GM21367 (cell line): ENCODE results near the gene RNF121.

ENCODE experiments used
- ATAC-seq: cut with Tn5 transposase; IDR thresholded peaks from one replicate; pipeline ENCODE4 v1.9.1; 2021; ENCODE audit not compliant: unreplicated experiment

RNF121 gene

DNA sequence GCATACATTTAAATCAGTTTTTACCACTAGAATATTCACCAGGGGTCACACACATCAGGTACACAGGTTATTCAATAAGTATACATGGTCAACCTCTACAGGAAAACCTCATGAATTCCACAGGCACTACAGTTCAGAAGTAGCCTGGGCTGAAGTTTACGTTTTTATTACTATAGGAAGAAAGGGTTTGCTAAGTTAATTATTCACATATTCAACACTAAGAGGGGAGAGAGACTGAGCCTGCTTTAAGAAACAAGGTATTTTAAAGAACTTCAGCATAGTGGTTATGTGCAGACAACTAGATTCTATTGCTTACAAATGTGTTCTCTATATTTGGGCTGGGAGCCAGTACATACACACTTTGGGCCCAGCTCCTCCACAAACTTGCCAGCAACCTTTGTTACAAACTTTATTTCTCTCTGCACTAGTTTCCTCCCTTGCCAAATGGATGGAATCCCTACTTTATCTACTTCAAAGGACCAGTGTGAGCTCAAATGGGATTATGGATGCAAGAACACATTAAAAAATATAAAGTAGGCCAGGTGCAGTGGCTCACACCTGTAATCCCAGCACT lies 101.7 kb downstream of the RNF121 start:
- no peak for ATAC-seq

- no peak for ATAC-seq
Measured at GRCh38 chr11:72036687-72037086, 107.8 kb downstream of the RNF121 start.

- no peak for ATAC-seq
Measured at GRCh38 chr11:72037554-72038311, 108.9 kb downstream of the RNF121 start.

GRCh38 chr11:72038491-72038890 lies 109.6 kb downstream of the RNF121 start:
- no peak for ATAC-seq

DNA sequence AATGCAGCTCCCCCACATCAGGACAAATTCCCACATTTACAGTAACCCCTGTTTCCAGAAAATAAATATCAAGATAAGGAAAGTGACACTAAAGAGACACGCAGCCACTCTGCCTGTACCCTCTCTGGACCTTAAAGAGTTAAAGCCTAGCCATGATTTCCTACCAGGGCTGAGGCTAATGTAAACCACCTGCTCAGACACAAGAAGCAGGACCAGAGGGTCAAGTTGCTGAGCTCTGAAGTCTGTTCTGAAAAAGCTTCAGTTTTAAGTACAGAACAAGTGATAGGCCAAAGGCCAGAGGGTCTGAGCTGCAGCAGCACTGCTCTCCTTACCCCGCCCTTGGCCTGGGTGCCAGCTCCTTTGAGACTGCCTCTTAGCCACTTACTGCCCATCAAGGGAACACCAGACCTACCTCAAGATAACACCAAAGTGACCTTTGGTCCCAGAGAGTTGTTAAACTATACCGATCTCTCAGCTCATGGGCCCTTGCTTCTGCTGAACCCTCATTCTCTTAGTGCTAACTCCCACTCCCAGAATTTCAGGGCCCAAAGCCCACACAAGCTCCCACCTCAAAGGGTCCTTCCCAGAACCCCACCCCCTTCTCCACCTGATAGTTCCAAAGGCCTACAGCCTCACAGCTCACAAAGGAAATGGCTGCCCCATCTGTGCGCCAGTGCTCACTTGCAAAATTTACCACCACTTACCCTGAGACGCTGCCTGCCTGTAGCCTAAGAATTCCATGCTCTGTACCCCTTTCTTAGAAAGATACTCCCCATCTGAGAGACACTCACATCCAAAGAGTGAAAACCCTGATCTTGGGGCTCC lies 110.4 kb downstream of the RNF121 start:
- no peak for ATAC-seq

GRCh38 chr11:72039856-72040401 lies 111.1 kb downstream of the RNF121 start:
- no peak for ATAC-seq

DNA sequence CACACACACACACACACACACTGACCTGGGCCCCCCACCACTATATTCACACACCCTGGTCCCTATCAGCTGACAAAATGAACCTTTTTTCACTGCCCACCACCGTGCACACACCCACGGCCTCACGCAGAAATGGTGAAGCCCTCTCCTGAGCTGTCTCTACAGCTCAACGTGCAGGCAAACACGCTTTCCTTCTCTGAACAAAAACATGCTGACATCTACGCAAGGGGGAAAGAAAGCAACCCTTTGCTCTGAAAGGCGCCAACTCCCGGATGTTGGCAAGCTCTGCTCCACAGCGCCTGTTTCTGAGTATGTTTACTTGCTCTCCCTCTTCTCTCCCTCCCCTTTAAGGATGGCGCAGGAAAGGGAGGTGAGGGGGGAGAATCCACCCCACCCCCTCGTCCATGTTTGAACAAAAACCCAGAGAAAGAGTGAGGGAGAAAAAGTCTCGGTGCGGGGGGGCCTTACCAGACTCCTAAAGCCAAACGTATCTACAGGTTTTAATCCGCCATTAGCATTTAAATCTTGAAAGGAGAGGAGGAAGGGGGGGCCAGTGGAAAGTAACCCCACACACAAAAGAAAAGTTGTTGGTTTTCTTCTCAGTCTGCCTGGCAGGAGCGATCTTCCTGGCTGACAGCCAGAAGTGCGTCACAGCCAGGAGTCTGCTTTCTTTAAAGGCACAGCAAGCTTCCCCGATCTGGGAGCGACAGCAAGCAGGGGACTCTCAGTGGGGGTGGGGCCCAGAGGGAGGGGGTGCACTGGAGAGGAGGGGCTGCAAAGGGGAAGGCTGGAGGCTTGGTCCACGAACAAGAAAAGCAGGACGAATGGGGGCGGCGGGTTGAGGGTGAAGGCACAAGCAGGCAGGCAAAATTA lies 111.9 kb downstream of the RNF121 start:
- no peak for ATAC-seq

DNA sequence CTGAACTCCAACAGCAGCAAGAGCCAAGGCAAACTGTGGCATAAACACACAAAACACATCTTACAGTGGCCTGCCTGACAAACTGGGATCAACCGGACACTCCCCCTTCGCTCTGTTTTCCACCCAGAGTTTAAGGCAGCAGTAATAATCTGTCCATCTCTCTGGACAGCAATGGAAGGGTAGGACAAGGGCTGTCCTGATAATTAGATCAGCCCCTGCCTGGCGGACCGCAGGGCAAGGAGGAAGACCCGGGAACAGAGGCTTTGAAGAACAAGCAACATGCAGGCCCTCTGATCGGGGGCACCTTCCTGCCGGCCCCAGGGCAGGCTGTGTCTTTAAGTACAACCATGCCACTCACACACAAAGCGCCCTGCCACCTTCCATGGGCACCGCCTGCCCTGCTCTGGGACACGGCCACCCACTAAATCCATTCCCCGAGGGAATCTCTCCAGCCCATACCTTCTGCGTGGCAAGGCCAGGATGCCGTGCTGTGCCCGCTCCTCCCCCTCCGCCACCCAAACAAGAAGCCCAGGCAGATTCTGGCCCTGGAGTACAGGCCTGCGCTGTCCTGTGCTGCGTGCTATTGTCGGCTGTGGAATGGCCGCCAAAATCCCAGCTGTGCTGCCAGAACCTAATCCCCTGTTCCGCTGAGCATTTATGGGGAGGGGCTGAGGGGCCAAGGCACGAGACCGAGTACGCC lies 112.7 kb downstream of the RNF121 start:
- no peak for ATAC-seq

- ATAC-seq = no peak
Measured at GRCh38 chr11:72042064-72042745, 113.4 kb downstream of the RNF121 start.

DNA sequence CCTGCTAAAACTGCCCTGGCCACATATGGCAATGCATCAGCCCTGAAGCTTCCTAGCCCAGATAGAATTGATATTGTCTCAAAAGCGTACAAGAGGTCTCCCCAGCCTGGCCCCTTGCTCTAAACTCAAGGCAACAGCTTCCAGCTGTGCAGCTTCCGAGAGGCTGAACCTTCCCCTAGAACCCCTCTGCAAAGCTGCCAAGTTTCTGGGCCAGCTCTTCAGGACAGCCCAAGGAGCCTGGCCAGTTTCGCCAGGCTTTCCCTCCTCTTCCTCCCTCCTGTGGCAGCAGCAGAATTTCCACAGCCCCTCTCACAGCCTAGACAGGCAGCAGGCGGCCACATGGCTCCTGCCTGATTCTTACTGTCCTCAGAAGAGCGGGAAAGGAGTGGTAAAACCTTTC lies 117.0 kb downstream of the RNF121 start:
- no peak for ATAC-seq
